NCI-H1092 (cell line): ENCODE data around the gene AMER2.
"Not testable (repeated sequence)": the region's sequence is repeated elsewhere in the genome, so short reads cannot be mapped to it uniquely, and the experiment has no call there.

Source experiments
- DNase-seq: peaks from one replicate; lab custom pipeline; 2025; lab: John Stamatoyannopoulos, UW

Gene AMER2

GRCh38 chr13:25180775-25181537, 8.9 kb upstream of the AMER2 start:
- no peak for DNase-seq

- no peak for DNase-seq
Measured at GRCh38 chr13:25179832-25180774, 8.0 kb upstream of the AMER2 start.

- no peak for DNase-seq
Measured at GRCh38 chr13:25179011-25179410, 6.9 kb upstream of the AMER2 start.

GRCh38 chr13:25178070-25178469, 6.0 kb upstream of the AMER2 start:
- no peak for DNase-seq

- DNase-seq: no peak
Measured at GRCh38 chr13:25177636-25178035, 5.5 kb upstream of the AMER2 start.

- no peak for DNase-seq
Measured at GRCh38 chr13:25177012-25177411, 4.9 kb upstream of the AMER2 start.

GRCh38 chr13:25175431-25175830, 3.3 kb upstream of the AMER2 start:
- DNase-seq: no peak

- no peak for DNase-seq
Measured at GRCh38 chr13:25175026-25175425, 2.9 kb upstream of the AMER2 start.

GRCh38 chr13:25174304-25174703, 2.2 kb upstream of the AMER2 start:
- DNase-seq: no peak

GRCh38 chr13:25172303-25172630, 179 bp upstream of the AMER2 start:
- DNase-seq: no peak

GRCh38 chr13:25171170-25171516, 945 bp downstream of the AMER2 start:
- DNase-seq: peak; percentile 59

GRCh38 chr13:25170554-25171111, 1.5 kb downstream of the AMER2 start:
- peak; percentile 49 for DNase-seq

GRCh38 chr13:25169951-25170553, 2.0 kb downstream of the AMER2 start:
- DNase-seq: no peak

- DNase-seq: no peak
Measured at GRCh38 chr13:25169356-25169755, 2.7 kb downstream of the AMER2 start.

GRCh38 chr13:25168790-25169189, 3.3 kb downstream of the AMER2 start:
- no peak for DNase-seq

GRCh38 chr13:25167382-25168174, 4.5 kb downstream of the AMER2 start:
- no peak for DNase-seq

GRCh38 chr13:25166306-25166705, 5.8 kb downstream of the AMER2 start:
- DNase-seq: no peak

GRCh38 chr13:25165663-25166062, 6.4 kb downstream of the AMER2 start:
- no peak for DNase-seq

- not testable (repeated sequence) for DNase-seq
Measured at GRCh38 chr13:25165163-25165562, 6.9 kb downstream of the AMER2 start.

- no peak for DNase-seq
Measured at GRCh38 chr13:25157681-25158080, 14.4 kb downstream of the AMER2 start.

GRCh38 chr13:25153736-25154135, 18.4 kb downstream of the AMER2 start:
- DNase-seq: no peak
